ENCODE measurements around the gene ARTN.

Gene ARTN

GRCh38 chr1:43935711-43936427 lies 2.3 kb downstream of the ARTN start:
- no peaks in the 10 kb centered on the region for H3K36me3 Mint-ChIP-seq (ENCODE audit: low read depth)
- H3K4me1 Mint-ChIP-seq (ENCODE audit: low read depth), result peaks cover 12% of the 10 kb centered on the region
- peaks cover 23% of the 10 kb centered on the region for H3K27me3 Mint-ChIP-seq
- no peak overlapping the region for H3K27ac Mint-ChIP-seq
- no peaks in the 10 kb centered on the region for H3K9me3 Mint-ChIP-seq
- no peak overlapping the region for H3K4me3 Mint-ChIP-seq

- Mint-ChIP-seq H3K36me3 (ENCODE audit: low read depth) (no peaks in the 10 kb centered on the region), H3K27me3 (peaks cover 23% of the 10 kb centered on the region), H3K9me3 (no peaks in the 10 kb centered on the region), H3K27ac (no peak overlapping the region), H3K4me1 (ENCODE audit: low read depth) (peaks cover 12% of the 10 kb centered on the region), H3K4me3 (no peak overlapping the region)
Observed at GRCh38 chr1:43936431-43937151, 3.0 kb downstream of the ARTN start.

- Mint-ChIP-seq H3K4me3 (no peak overlapping the region), H3K27me3 (peaks cover 22% of the 10 kb centered on the region), H3K27ac (no peak overlapping the region), H3K9me3 (no peaks in the 10 kb centered on the region), H3K36me3 (ENCODE audit: low read depth) (no peaks in the 10 kb centered on the region), H3K4me1 (ENCODE audit: low read depth) (peaks cover 12% of the 10 kb centered on the region)
Observed at GRCh38 chr1:43937179-43937865, 3.7 kb downstream of the ARTN start.

GRCh38 chr1:43938383-43938782 lies 4.8 kb downstream of the ARTN start:
- Mint-ChIP-seq H3K27ac (no peak overlapping the region), H3K9me3 (no peaks in the 10 kb centered on the region), H3K4me3 (no peak overlapping the region), H3K27me3 (peaks cover 13% of the 10 kb centered on the region), H3K4me1 (ENCODE audit: low read depth) (peaks cover 13% of the 10 kb centered on the region), H3K36me3 (ENCODE audit: low read depth) (peaks cover 8% of the 10 kb centered on the region)

- Mint-ChIP-seq H3K9me3 (no peaks in the 10 kb centered on the region), H3K27ac (no peak overlapping the region), H3K4me1 (ENCODE audit: low read depth) (peaks cover 10% of the 10 kb centered on the region), H3K27me3 (peaks cover 10% of the 10 kb centered on the region), H3K4me3 (no peak overlapping the region), H3K36me3 (ENCODE audit: low read depth) (peaks cover 8% of the 10 kb centered on the region)
Observed at GRCh38 chr1:43938892-43939587, 5.4 kb downstream of the ARTN start.

GRCh38 chr1:43942411-43942810 lies 8.8 kb downstream of the ARTN start:
- Mint-ChIP-seq H3K27ac (no peak overlapping the region), H3K4me1 (ENCODE audit: low read depth) (peaks cover 28% of the 10 kb centered on the region), H3K9me3 (no peaks in the 10 kb centered on the region), H3K36me3 (ENCODE audit: low read depth) (peaks cover 8% of the 10 kb centered on the region), H3K4me3 (no peak overlapping the region), H3K27me3 (no peaks in the 10 kb centered on the region)

GRCh38 chr1:43944860-43945259 lies 11.3 kb downstream of the ARTN start:
- peak overlapping the region; percentile 36 for H3K27ac Mint-ChIP-seq
- H3K4me3 Mint-ChIP-seq, result peak overlapping the region; percentile 97
- no peaks in the 10 kb centered on the region for H3K27me3 Mint-ChIP-seq
- H3K9me3 Mint-ChIP-seq, result no peaks in the 10 kb centered on the region
- peaks cover 8% of the 10 kb centered on the region for H3K36me3 Mint-ChIP-seq (ENCODE audit: low read depth)
- H3K4me1 Mint-ChIP-seq (ENCODE audit: low read depth), result peaks cover 40% of the 10 kb centered on the region

- H3K4me1 Mint-ChIP-seq (ENCODE audit: low read depth), result peaks cover 47% of the 10 kb centered on the region
- H3K36me3 Mint-ChIP-seq (ENCODE audit: low read depth), result peaks cover 15% of the 10 kb centered on the region
- no peaks in the 10 kb centered on the region for H3K27me3 Mint-ChIP-seq
- H3K9me3 Mint-ChIP-seq, result no peaks in the 10 kb centered on the region
- H3K4me3 Mint-ChIP-seq, result peak overlapping the region; percentile 97
- peak overlapping the region; percentile 97 for H3K27ac Mint-ChIP-seq
Observed at GRCh38 chr1:43945674-43946235, 12.2 kb downstream of the ARTN start.

GRCh38 chr1:43946236-43947060 lies 12.8 kb downstream of the ARTN start, which contains the start of gene IPO13:
IPO13 (plus strand) TSS chr1:43946950; CDS start chr1:43947601, 651 bp downstream.
- H3K36me3 Mint-ChIP-seq (ENCODE audit: low read depth), result peaks cover 15% of the 10 kb centered on the region
- H3K4me3 Mint-ChIP-seq, result peak within 1 kb of the TSS; percentile 97
- no peaks in the 10 kb centered on the region for H3K27me3 Mint-ChIP-seq
- H3K9me3 Mint-ChIP-seq, result no peaks in the 10 kb centered on the region
- H3K4me1 Mint-ChIP-seq (ENCODE audit: low read depth), result peaks cover 47% of the 10 kb centered on the region
- peak within 1 kb of the TSS; percentile 97 for H3K27ac Mint-ChIP-seq

- H3K9me3 Mint-ChIP-seq, result no peaks in the 10 kb centered on the region
- peaks cover 15% of the 10 kb centered on the region for H3K36me3 Mint-ChIP-seq (ENCODE audit: low read depth)
- H3K4me3 Mint-ChIP-seq, result peak overlapping the region; percentile 97
- H3K27ac Mint-ChIP-seq, result peak overlapping the region; percentile 97
- H3K4me1 Mint-ChIP-seq (ENCODE audit: low read depth), result peaks cover 47% of the 10 kb centered on the region
- H3K27me3 Mint-ChIP-seq, result no peaks in the 10 kb centered on the region
Observed at GRCh38 chr1:43947061-43947873, 13.7 kb downstream of the ARTN start.

- H3K27me3 Mint-ChIP-seq, result no peaks in the 10 kb centered on the region
- peaks cover 45% of the 10 kb centered on the region for H3K4me1 Mint-ChIP-seq (ENCODE audit: low read depth)
Observed at GRCh38 chr1:43947874-43948437, 14.4 kb downstream of the ARTN start.

GRCh38 chr1:43949678-43950077 lies 16.1 kb downstream of the ARTN start:
- H3K27me3 Mint-ChIP-seq, result no peaks in the 10 kb centered on the region
- H3K4me3 Mint-ChIP-seq, result no peak overlapping the region
- peaks cover 7% of the 10 kb centered on the region for H3K36me3 Mint-ChIP-seq (ENCODE audit: low read depth)
- no peak overlapping the region for H3K27ac Mint-ChIP-seq
- peaks cover 36% of the 10 kb centered on the region for H3K4me1 Mint-ChIP-seq (ENCODE audit: low read depth)
- H3K9me3 Mint-ChIP-seq, result no peaks in the 10 kb centered on the region

More at GRCh38 chr1:43947874-43948437, 14.4 kb downstream of the ARTN start:
- Mint-ChIP-seq H3K27ac (peak overlapping the region; percentile 59), H3K36me3 (ENCODE audit: low read depth) (peaks cover 11% of the 10 kb centered on the region), H3K9me3 (no peaks in the 10 kb centered on the region), H3K4me3 (peak overlapping the region; percentile 97)
